H1 (cell line): ENCODE results near the gene DCAF8L2. TPM values are rescaled to one million over a fixed set of nuclear protein-coding genes. Genes with fewer than 3 reads are reported as not detected.

Experiments used
- CTCF ChIA-PET: fragments of 300-600 bp; sonication (Branson Sonifier 250); formaldehyde crosslinking; loops from one replicate; lab custom pipeline; 2021; ENCODE audit not compliant: partially characterized antibody; lab: Charles Lee
- POLR2A ChIA-PET: fragments of 300-600 bp; sonication (Branson Sonifier 250); formaldehyde crosslinking; loops from one replicate; lab custom pipeline; 2021; ENCODE audit warnings: inconsistent platforms; ENCODE audit not compliant: partially characterized antibody; lab: Charles Lee
- DNase-seq, 2 experiments: peaks; one replicate each; pipeline versions ENCODE4 v3.0.0 to v3.0.0-alpha.2; 2010 to 2022; ENCODE audit warnings: low spot score in 2 of 2, low read depth in 1 of 2, mixed read lengths in 1 of 2
- FAIRE-seq: peaks from 2 replicates; lab custom pipeline; 2011; peaks lifted over from hg19 to GRCh38; lab: Jason Lieb, UNC
- H2AFZ ChIP-seq: 2 replicates; pipeline ENCODE4 v1.8.1; 2012; ENCODE audit warnings: low read length, inconsistent platforms
- H2AK5ac ChIP-seq: 2 replicates; pipeline ENCODE4 v1.6.1; 2013; ENCODE audit warnings: low read depth, low read length
- H2BK120ac ChIP-seq: replicated peaks from 2 replicates; pipeline ENCODE3; 2013; ENCODE audit warnings: low read depth, low read length, inconsistent platforms
- H2BK12ac ChIP-seq: 2 replicates; pipeline ENCODE4 v1.6.1; 2013; ENCODE audit warnings: low read depth, low read length
- H2BK15ac ChIP-seq: 2 replicates; pipeline ENCODE4 v1.6.1; 2013; ENCODE audit warnings: low read length
- H2BK20ac ChIP-seq: 2 replicates; pipeline ENCODE4 v1.6.1; 2013; ENCODE audit warnings: low read length
- H2BK5ac ChIP-seq: 2 replicates; pipeline ENCODE4 v1.6.1; 2013; ENCODE audit warnings: low read depth, low read length
- H3K14ac ChIP-seq: 2 replicates; pipeline ENCODE4 v1.6.1; 2013; ENCODE audit warnings: inconsistent platforms; ENCODE audit not compliant: insufficient read length
- H3K18ac ChIP-seq: 2 replicates; pipeline ENCODE4 v1.6.1; 2013; ENCODE audit warnings: low read length; ENCODE audit errors: extremely low read depth
- H3K23ac ChIP-seq: 2 replicates; pipeline ENCODE4 v1.6.1; 2013; ENCODE audit warnings: inconsistent platforms; ENCODE audit not compliant: insufficient read length
- H3K23me2 ChIP-seq: 2 replicates; pipeline ENCODE4 v1.6.1; 2013; ENCODE audit warnings: low read depth, low read length
- H3K27ac ChIP-seq: 2 replicates; pipeline ENCODE4 v1.6.1; 2011; ENCODE audit warnings: low read depth, low read length, inconsistent platforms
- H3K27me3 ChIP-seq, 4 experiments: replicated peaks in 1 of 4; 1 replicate in 1 of 4; 2 replicates in 3 of 4; pipeline versions ENCODE4 v1.6.1 to v1.8.1; 2011 to 2013; ENCODE audit warnings: low read length in 3 of 4, mild to moderate bottlenecking in 3 of 4, inconsistent platforms in 2 of 4, mixed read lengths in 2 of 4, moderate library complexity in 1 of 4; ENCODE audit not compliant: control insufficient read depth in 3 of 4, insufficient read depth in 3 of 4; ENCODE audit errors: extremely low read depth in 1 of 4
- H3K36me3 ChIP-seq, 4 experiments: 2 replicates each; pipeline versions ENCODE4 v1.6.1 to v1.8.1; 2011 to 2013; ENCODE audit warnings: mild to moderate bottlenecking in 4 of 4, low read length in 3 of 4, moderate library complexity in 2 of 4, control low read depth in 1 of 4, inconsistent platforms in 1 of 4; ENCODE audit not compliant: insufficient read depth in 4 of 4, control insufficient read depth in 2 of 4
- H3K4ac ChIP-seq: replicated peaks from 2 replicates; pipeline ENCODE3; 2013; ENCODE audit warnings: low read length, low read depth, mixed read lengths, inconsistent platforms; ENCODE audit not compliant: insufficient read length
- H3K4me1 ChIP-seq, 4 experiments: replicated peaks in 1 of 4; 1 replicate in 1 of 4; 2 replicates in 3 of 4; pipeline versions ENCODE4 v1.6.1 to v1.8.1; 2011 to 2013; ENCODE audit warnings: low read length in 3 of 4, inconsistent platforms in 2 of 4, mixed read lengths in 1 of 4; ENCODE audit not compliant: insufficient read depth in 4 of 4, control insufficient read depth in 3 of 4
- H3K4me2 ChIP-seq, 2 experiments: 2 replicates each; pipeline versions ENCODE4 v1.6.1 to v1.8.1; 2011 to 2013; ENCODE audit warnings: low read depth in 2 of 2, low read length in 2 of 2, control low read depth in 1 of 2, inconsistent platforms in 1 of 2, mild to moderate bottlenecking in 1 of 2; ENCODE audit not compliant: insufficient read depth in 1 of 2
- H3K4me3 ChIP-seq, 4 experiments: fragments of 200-600, 300-600 bp in 1 of 4; sonication (generic), shearing (Covaris generic), sonication (Bioruptor Twin) in 1 of 4; 2 replicates each; pipeline versions ENCODE4 v1.5.1 to v1.8.1; 2011 to 2016; ENCODE audit warnings: low read length in 4 of 4, low read depth in 3 of 4, control low read depth in 2 of 4, inconsistent platforms in 2 of 4, mild to moderate bottlenecking in 2 of 4, mixed read lengths in 1 of 4, moderate library complexity in 1 of 4; ENCODE audit not compliant: insufficient read depth in 2 of 4; ENCODE audit errors: extremely low read depth in 1 of 4
- H3K56ac ChIP-seq: replicated peaks from 2 replicates; pipeline ENCODE3; 2013; ENCODE audit warnings: low read depth, mild to moderate bottlenecking, mixed read lengths, low read length, inconsistent platforms; ENCODE audit not compliant: insufficient read length
- H3K79me1 ChIP-seq: 2 replicates; pipeline ENCODE4 v1.6.1; 2013; ENCODE audit warnings: low read depth, low read length, control low read depth
- H3K79me2 ChIP-seq, 2 experiments: 2 replicates each; pipeline versions ENCODE4 v1.6.1 to v1.8.1; 2012 to 2013; ENCODE audit warnings: low read length in 2 of 2, mild to moderate bottlenecking in 2 of 2, inconsistent platforms in 1 of 2; ENCODE audit not compliant: insufficient read depth in 2 of 2, control insufficient read depth in 1 of 2
- H3K9ac ChIP-seq, 4 experiments: replicated peaks in 1 of 4; 1 replicate in 1 of 4; 2 replicates in 3 of 4; pipeline versions ENCODE4 v1.6.1 to v1.8.1; 2011 to 2013; ENCODE audit warnings: low read depth in 3 of 4, low read length in 3 of 4, control low read depth in 2 of 4, mild to moderate bottlenecking in 2 of 4, moderate library complexity in 2 of 4, inconsistent platforms in 1 of 4; ENCODE audit errors: extremely low read depth in 1 of 4
- H3K9me3 ChIP-seq, 2 experiments: 2 replicates each; pipeline versions ENCODE4 v1.6.1 to v1.8.1; 2012 to 2013; ENCODE audit warnings: mild to moderate bottlenecking in 2 of 2, moderate library complexity in 2 of 2, control low read depth in 1 of 2, inconsistent platforms in 1 of 2, low read depth in 1 of 2, low read length in 1 of 2, mixed read lengths in 1 of 2; ENCODE audit not compliant: insufficient read depth in 2 of 2
- H4K20me1 ChIP-seq, 2 experiments: replicated peaks in 1 of 2; 2 replicates each; pipeline versions ENCODE3 to v1.8.1; 2011 to 2013; ENCODE audit warnings: inconsistent platforms in 2 of 2, low read length in 2 of 2, mild to moderate bottlenecking in 1 of 2; ENCODE audit not compliant: insufficient read depth in 2 of 2, control insufficient read depth in 1 of 2
- H4K5ac ChIP-seq: 2 replicates; pipeline ENCODE4 v1.6.1; 2013; ENCODE audit warnings: low read length, low read depth, mixed read lengths, inconsistent platforms; ENCODE audit not compliant: insufficient read length
- H4K8ac ChIP-seq: 2 replicates; pipeline ENCODE4 v1.8.0; 2013; ENCODE audit warnings: mild to moderate bottlenecking, moderate library complexity, low read length, inconsistent platforms; ENCODE audit not compliant: insufficient read depth; ENCODE audit errors: extremely low read depth
- H4K91ac ChIP-seq: replicated peaks from 2 replicates; pipeline ENCODE3; 2013; ENCODE audit warnings: low read length, mixed read lengths, inconsistent platforms; ENCODE audit not compliant: insufficient read length
- MAX ChIP-seq: IDR thresholded peaks from 2 replicates; pipeline ENCODE4 v1.6.1; 2012; ENCODE audit warnings: inconsistent platforms
- ZNF274 ChIP-seq: IDR thresholded peaks from 2 replicates; pipeline ENCODE4 v1.7.0; 2012; ENCODE audit warnings: low read length, borderline replicate concordance; ENCODE audit errors: extremely low read depth
- WGBS, 2 experiments: shearing (Covaris generic) in 1 of 2; methylation state at CpG; one replicate each; pipeline versions ENCODE4 v1.1.6 to v1.1.7; 2013 to 2015; ENCODE audit warnings: low lambda C conversion rate in 2 of 2, mixed read lengths in 2 of 2, inconsistent platforms in 1 of 2, low coverage in 1 of 2, missing lambda C conversion rate in 1 of 2; ENCODE audit not compliant: insufficient replicate concordance in 2 of 2, insufficient coverage in 1 of 2, insufficient read length in 1 of 2; ENCODE audit errors: extremely low coverage in 1 of 2, missing lambda C conversion rate in 1 of 2; 5-methylcytosine and 5-hydroxymethylcytosine counted together
- polyA plus RNA-seq, 7 experiments: library from polyadenylated mRNA; depleted of rRNA in 3 of 7; stranded (reverse) in 5 of 7; unstranded in 2 of 7; fragments of >200 nt in 5 of 7; fragments of 200-250 nt in 2 of 7; gene quantifications; 1 replicate in 5 of 7; 2 replicates in 1 of 7; 4 replicates in 1 of 7; pipeline versions ENCODE4 v1.2.1 to v1.2.3, GENCODE V29; 2011 to 2013; ENCODE audit warnings: missing spikeins in 2 of 7, mixed read lengths in 2 of 7
- total RNA-seq: library from RNA; stranded (reverse); fragmentation: NEBNext Ultra II Directional; extraction: Animal tissue kit (Norgen Biotek cat#: 25700); gene quantifications from 2 replicates; pipeline ENCODE4 v1.2.1, GENCODE V29; 2021

Gene DCAF8L2
- total and polyA plus RNA-seq, 2 of the 8 experiments (the other 6 are each of a cell fraction or from before 2014, with no cell fraction given): not detected

- Histone ChIP-seq H3K18ac (no peak overlapping the region), H3K4ac (no peak overlapping the region), H3K56ac (no peak overlapping the region), H3K9ac (no peak overlapping the region), H2AFZ (no peak overlapping the region), H2BK15ac (no peak overlapping the region), H4K8ac (no peak overlapping the region), H4K91ac (no peak overlapping the region), H2BK20ac (no peak overlapping the region), H3K27ac (no peak overlapping the region), H3K14ac (no peak overlapping the region), H3K23me2 (no peaks in the 10 kb centered on the region), H3K79me1 (no peaks in the 10 kb centered on the region), H2BK120ac (no peak overlapping the region), H3K27me3 (no peaks in the 10 kb centered on the region), H2BK5ac (no peak overlapping the region), H3K4me2 (no peak overlapping the region), H4K20me1 (no peaks in the 10 kb centered on the region), H3K36me3 (no peaks in the 10 kb centered on the region), H2AK5ac (no peak overlapping the region), H3K4me3 (no peak overlapping the region), H4K5ac (no peak overlapping the region), H3K9me3 (no peaks in the 10 kb centered on the region), H3K23ac (no peak overlapping the region), H2BK12ac (no peak overlapping the region), H3K79me2 (no peaks in the 10 kb centered on the region), H3K4me1 (no peaks in the 10 kb centered on the region)
- FAIRE-seq: no peak
- CTCF ChIA-PET: no interaction called here
- DNase-seq: no peak
- WGBS, 2 experiments: 89% methylated on average over 3 of the region's 3 CpGs; no CpG with 5 or more reads in 1 of the 2 experiments
- POLR2A ChIA-PET: no interaction called here
- no peak for TF ChIP-seq ZNF274
- TF ChIP-seq MAX: no peak
Observed at GRCh38 chrX:27728291-27728690, 138.1 kb downstream of the DCAF8L2 start.
